HL-60 (cell line): ENCODE data around the gene UBR4.

Source experiments
- DNase-seq, 2 experiments: peaks; one replicate each; pipeline ENCODE4 v3.0.0-alpha.2; 2010 to 2020; ENCODE audit warnings: low read depth in 1 of 2, low spot score in 1 of 2
- H3K27ac ChIP-seq: fragments of 250-450 bp; sonication (Bioruptor Pico); replicated peaks from 2 replicates; pipeline ENCODE4 v1.5.1; 2020; ENCODE audit warnings: mild to moderate bottlenecking, moderate library complexity
- H3K27me3 ChIP-seq: fragments of 250-450 bp; sonication (Bioruptor Pico); 2 replicates; pipeline ENCODE4 v1.5.1; 2021; ENCODE audit warnings: mild to moderate bottlenecking, moderate library complexity; ENCODE audit not compliant: insufficient read depth, poor library complexity, severe bottlenecking
- H3K4me3 ChIP-seq: replicated peaks from 2 replicates; pipeline ENCODE4 v1.5.1; 2011; ENCODE audit warnings: mild to moderate bottlenecking, control low read depth, low read length; ENCODE audit not compliant: insufficient read depth
- CTCF ChIP-seq: IDR thresholded peaks from one replicate; pipeline ENCODE4 v1.5.1; 2011; ENCODE audit warnings: low read length, control low read depth, inconsistent platforms; ENCODE audit not compliant: insufficient read depth
- GABPA ChIP-seq: IDR thresholded peaks from 2 replicates; pipeline ENCODE4 v1.6.1; 2012; ENCODE audit warnings: low read depth
- POLR2AphosphoS5 ChIP-seq: IDR thresholded peaks from 2 replicates; pipeline ENCODE4 v1.6.1; 2012; ENCODE audit warnings: low read depth
- REST ChIP-seq: IDR thresholded peaks from 2 replicates; pipeline ENCODE4 v1.6.1; 2012; ENCODE audit warnings: low read depth; ENCODE audit not compliant: insufficient replicate concordance
- SPI1 ChIP-seq: IDR thresholded peaks from 2 replicates; pipeline ENCODE4 v1.6.1; 2012; ENCODE audit warnings: low read depth, mild to moderate bottlenecking, borderline replicate concordance

The UBR4 gene

GRCh38 chr1:19197845-19198244, 12.2 kb downstream of the UBR4 start:
- Histone ChIP-seq H3K27ac (no peak overlapping the region), H3K27me3 (no peaks in the 10 kb centered on the region), H3K4me3 (no peak overlapping the region)
- DNase-seq: no peak
- no peak for TF ChIP-seq GABPA
- TF ChIP-seq REST: no peak
- TF ChIP-seq CTCF: no peak
- TF ChIP-seq SPI1: no peak
- TF ChIP-seq POLR2AphosphoS5: no peak

GRCh38 chr1:19196331-19196730, 13.7 kb downstream of the UBR4 start:
- Histone ChIP-seq H3K27me3 (no peaks in the 10 kb centered on the region), H3K4me3 (no peak overlapping the region), H3K27ac (no peak overlapping the region)
- TF ChIP-seq REST: no peak
- TF ChIP-seq GABPA: no peak
- no peak for TF ChIP-seq CTCF
- TF ChIP-seq SPI1: no peak
- no peak for TF ChIP-seq POLR2AphosphoS5
- DNase-seq: no peak

- DNase-seq: no peak
- no peaks in the 10 kb centered on the region for H3K27me3 ChIP-seq
- no peak for TF ChIP-seq SPI1
- TF ChIP-seq REST: no peak
- TF ChIP-seq CTCF: no peak
- no peak for TF ChIP-seq GABPA
- no peak for TF ChIP-seq POLR2AphosphoS5
- no peak overlapping the region for H3K4me3 ChIP-seq
- H3K27ac ChIP-seq: no peak overlapping the region
These were observed 17.1 kb downstream of the UBR4 start for GRCh38 chr1:19193004-19193403.
